WTC11 (cell line): ENCODE measurements around the gene SPACA9. TPM values are rescaled to one million over a fixed set of nuclear protein-coding genes. Genes with fewer than 3 reads are reported as not detected.

ENCODE experiments used
- ATAC-seq: fragments of 200-7000 bp; cut with Tn5 transposase; 2 replicates; pipeline ENCODE4 v1.10.0; 2021; ENCODE audit warnings: mild to moderate bottlenecking, moderate library complexity
- CTCF ChIA-PET: fragments of 300-600 bp; sonication (Branson Sonifier 250); formaldehyde crosslinking; loops from one replicate; lab custom pipeline; 2021; ENCODE audit warnings: antibody characterized with exemption; lab: Charles Lee
- POLR2A ChIA-PET: fragments of 350-600 bp; sonication (Branson Sonifier 250); formaldehyde crosslinking; loops from one replicate; lab custom pipeline; 2021; ENCODE audit warnings: antibody characterized with exemption; lab: Charles Lee
- DNase-seq: peaks from one replicate; pipeline ENCODE4 v3.0.0; 2021; ENCODE audit warnings: low spot score
- H3K27ac Mint-ChIP-seq: 2 replicates; pipeline ENCODE4 v1.8.0; 2021; ENCODE audit warnings: mixed read lengths
- H3K27me3 Mint-ChIP-seq: 2 replicates; pipeline ENCODE4 v1.8.0; 2021; ENCODE audit warnings: low read depth, mild to moderate bottlenecking, moderate library complexity, mixed read lengths
- H3K36me3 Mint-ChIP-seq: 2 replicates; pipeline ENCODE4 v1.8.0; 2021; ENCODE audit warnings: mixed read lengths
- H3K4me1 Mint-ChIP-seq: 2 replicates; pipeline ENCODE4 v1.8.0; 2022; ENCODE audit warnings: mixed read lengths
- H3K4me3 Mint-ChIP-seq: 2 replicates; pipeline ENCODE4 v1.8.0; 2021; ENCODE audit warnings: mild to moderate bottlenecking, moderate library complexity, mixed read lengths
- H3K9me3 Mint-ChIP-seq: 2 replicates; pipeline ENCODE4 v1.8.0; 2021; ENCODE audit warnings: mixed read lengths
- ARID4B ChIP-seq: sonication (generic); formaldehyde crosslinking; IDR thresholded peaks from 2 replicates; pipeline ENCODE4 v1.8.0; 2023; ENCODE audit warnings: missing genetic modification reagents, mild to moderate bottlenecking, borderline replicate concordance
- ATF1 ChIP-seq: sonication (generic); formaldehyde crosslinking; IDR thresholded peaks from 2 replicates; pipeline ENCODE4 v1.8.1; 2023; ENCODE audit warnings: mild to moderate bottlenecking, moderate library complexity, missing genetic modification reagents
- ATF2 ChIP-seq: sonication (generic); formaldehyde crosslinking; IDR thresholded peaks from 2 replicates; pipeline ENCODE4 v1.8.1; 2022; ENCODE audit warnings: low read depth, missing genetic modification reagents, borderline replicate concordance
- FOXP1 ChIP-seq: sonication (generic); formaldehyde crosslinking; IDR thresholded peaks from 2 replicates; pipeline ENCODE4 v1.8.0; 2022; ENCODE audit warnings: missing genetic modification reagents, mild to moderate bottlenecking, moderate library complexity, borderline replicate concordance
- FOXP4 ChIP-seq: sonication (generic); formaldehyde crosslinking; IDR thresholded peaks from 2 replicates; pipeline ENCODE4 v1.8.0; 2022; ENCODE audit warnings: mild to moderate bottlenecking, missing genetic modification reagents
- GABPB1 ChIP-seq: sonication (generic); formaldehyde crosslinking; IDR thresholded peaks from 2 replicates; pipeline ENCODE4 v1.8.1; 2023; ENCODE audit warnings: mild to moderate bottlenecking, missing genetic modification reagents
- GRHL2 ChIP-seq: fragments of 250-450 bp; sonication (Bioruptor Pico); IDR thresholded peaks from 2 replicates; pipeline ENCODE4 v1.8.0; 2022; ENCODE audit warnings: mild to moderate bottlenecking, moderate library complexity; ENCODE audit not compliant: insufficient replicate concordance, severe bottlenecking
- HMGA2 ChIP-seq: fragments of 250-450 bp; sonication (Bioruptor Pico); IDR thresholded peaks from 2 replicates; pipeline ENCODE4 v1.4.0; 2021; ENCODE audit warnings: mild to moderate bottlenecking, moderate library complexity
- IRF2 ChIP-seq: sonication (generic); formaldehyde crosslinking; IDR thresholded peaks from 2 replicates; pipeline ENCODE4 v1.8.0; 2022; ENCODE audit warnings: low read depth, missing genetic modification reagents, borderline replicate concordance
- JUN ChIP-seq: sonication (generic); formaldehyde crosslinking; IDR thresholded peaks from 2 replicates; pipeline ENCODE4 v1.8.0; 2023; ENCODE audit warnings: mild to moderate bottlenecking, missing genetic modification reagents
- KAT7 ChIP-seq: sonication (generic); formaldehyde crosslinking; IDR thresholded peaks from 2 replicates; pipeline ENCODE4 v1.8.1; 2023; ENCODE audit warnings: missing genetic modification reagents, mild to moderate bottlenecking, borderline replicate concordance
- NFATC4 ChIP-seq: fragments of 250-450 bp; sonication (Bioruptor Pico); IDR thresholded peaks from 2 replicates; pipeline ENCODE4 v1.9.0; 2021; ENCODE audit warnings: mild to moderate bottlenecking
- NFYB ChIP-seq: sonication (generic); formaldehyde crosslinking; conservative IDR thresholded peaks from 2 replicates; pipeline ENCODE4 v1.8.0; 2022; ENCODE audit warnings: low read depth, missing genetic modification reagents
- NR2C2 ChIP-seq: sonication (generic); formaldehyde crosslinking; IDR thresholded peaks from 2 replicates; pipeline ENCODE4 v1.8.0; 2022; ENCODE audit warnings: mild to moderate bottlenecking, missing genetic modification reagents
- RELA ChIP-seq: sonication (generic); formaldehyde crosslinking; IDR thresholded peaks from 2 replicates; pipeline ENCODE4 v1.8.1; 2022; ENCODE audit warnings: missing genetic modification reagents, mild to moderate bottlenecking, borderline replicate concordance
- SMAD3 ChIP-seq: sonication (generic); formaldehyde crosslinking; IDR thresholded peaks from 2 replicates; pipeline ENCODE4 v1.8.0; 2022; ENCODE audit warnings: missing genetic modification reagents, mild to moderate bottlenecking, borderline replicate concordance
- SMAD4 ChIP-seq: sonication (generic); formaldehyde crosslinking; IDR thresholded peaks from 2 replicates; pipeline ENCODE4 v1.8.0; 2022; ENCODE audit warnings: mild to moderate bottlenecking, missing genetic modification reagents
- TEAD4 ChIP-seq: sonication (generic); formaldehyde crosslinking; IDR thresholded peaks from 2 replicates; pipeline ENCODE4 v1.8.0; 2022; ENCODE audit warnings: mild to moderate bottlenecking, missing genetic modification reagents
- ZNF219 ChIP-seq: sonication (generic); formaldehyde crosslinking; IDR thresholded peaks from 2 replicates; pipeline ENCODE4 v1.8.0; 2023; ENCODE audit warnings: missing genetic modification reagents, mild to moderate bottlenecking, borderline replicate concordance
- ZNF281 ChIP-seq: sonication (generic); formaldehyde crosslinking; IDR thresholded peaks from 2 replicates; pipeline ENCODE4 v1.8.0; 2023; ENCODE audit warnings: mild to moderate bottlenecking, missing genetic modification reagents
- ZNF416 ChIP-seq: fragments of 250-450 bp; sonication (Bioruptor Pico); IDR thresholded peaks from 2 replicates; pipeline ENCODE4 v1.9.0; 2021; ENCODE audit warnings: mild to moderate bottlenecking, inconsistent platforms
- ZNF423 ChIP-seq: fragments of 250-450 bp; sonication (Bioruptor Pico); IDR thresholded peaks from 2 replicates; pipeline ENCODE4 v2.1.2; 2022; ENCODE audit warnings: mild to moderate bottlenecking, moderate library complexity
- ZNF532 ChIP-seq: fragments of 250-450 bp; sonication (Bioruptor Pico); IDR thresholded peaks from 2 replicates; pipeline ENCODE4 v1.9.0; 2021; ENCODE audit warnings: mild to moderate bottlenecking, borderline replicate concordance
- ZNF671 ChIP-seq: fragments of 250-450 bp; sonication (Bioruptor Pico); IDR thresholded peaks from 2 replicates; pipeline ENCODE4 v1.8.0; 2021; ENCODE audit warnings: mild to moderate bottlenecking
- total RNA-seq: library from RNA; stranded (reverse); gene quantifications from 3 replicates; pipeline ENCODE4 v1.2.3, GENCODE V29; 2021

The SPACA9 gene
- total RNA-seq, 1 experiment from 2014 or later = 0.48 TPM

- TF ChIP-seq ATF1 (CRISPR knock-in tag) = no peak
- no peak for TF ChIP-seq GABPB1 (CRISPR knock-in tag)
- TF ChIP-seq TEAD4 (CRISPR knock-in tag) = no peak
- no peak for TF ChIP-seq ZNF671 (CRISPR knock-in tag)
- no peak for TF ChIP-seq JUN (CRISPR knock-in tag)
- no peak for TF ChIP-seq ZNF416 (CRISPR knock-in tag)
Measured at GRCh38 chr9:132862533-132862932, 16.2 kb upstream of the SPACA9 start (continued).

- Mint-ChIP-seq H3K4me1 (peaks cover 18% of the 10 kb centered on the region), H3K27me3 (no peaks in the 10 kb centered on the region; the same call in 1 of the 2 replicates), H3K4me3 (no peak overlapping the region), H3K36me3 (no peaks in the 10 kb centered on the region), H3K9me3 (no peaks in the 10 kb centered on the region), H3K27ac (no peak overlapping the region)
- DNase-seq = no peak
- CTCF ChIA-PET = interaction anchor here (0.9 kb wide), 1 partner anchor 14 kb away, joined by 7 read pairs; no protein-coding TSS in a partner anchor
- POLR2A ChIA-PET = no interaction called here
- ATAC-seq = no peak
- TF ChIP-seq FOXP1 (CRISPR knock-in tag) (no peak), SMAD4 (no peak), ZNF219 (CRISPR knock-in tag) (no peak), NR2C2 (no peak), SMAD3 (CRISPR knock-in tag) (no peak), HMGA2 (no peak), ARID4B (no peak), KAT7 (no peak), RELA (CRISPR knock-in tag) (no peak), NFATC4 (no peak), GRHL2 (CRISPR knock-in tag) (no peak), IRF2 (CRISPR knock-in tag) (no peak), ZNF423 (no peak), ZNF281 (CRISPR knock-in tag) (no peak), ZNF532 (CRISPR knock-in tag) (no peak), ATF2 (CRISPR knock-in tag) (no peak), FOXP4 (no peak), NFYB (CRISPR knock-in tag) (no peak)
Measured at GRCh38 chr9:132863096-132863495, 15.6 kb upstream of the SPACA9 start.
